Suprapubic skin (tissue), 4 donors: Measurements from ENCODE around the gene WASHC2C.
"Not testable (repeated sequence)": the region's sequence is repeated elsewhere in the genome, so short reads cannot be mapped to it uniquely, and the experiment has no call there.

Experiments used
- EP300 ChIP-seq: sonication (generic); formaldehyde crosslinking; IDR thresholded peaks from one replicate; pipeline ENCODE4 v1.6.1; 2017; ENCODE audit warnings: antibody characterized with exemption
- POLR2A ChIP-seq, 2 donors: fragments of 450-650 bp; IDR thresholded peaks; one replicate each; pipeline ENCODE4 v1.6.1; 2017; ENCODE audit warnings: antibody characterized with exemption in 2 of 2, mild to moderate bottlenecking in 2 of 2, moderate library complexity in 2 of 2
- POLR2AphosphoS5 ChIP-seq, 3 donors: sonication (generic); formaldehyde crosslinking; IDR thresholded peaks; one replicate each; pipeline ENCODE4 v1.6.1; 2017; ENCODE audit warnings: antibody characterized with exemption in 3 of 3
- TF ChIP-seq, protein P1 (sequence below), 2 donors: fragments of 200-600 bp in 1 of 2; fragments of 450-650 bp in 1 of 2; sonication (generic) in 1 of 2; IDR thresholded peaks; one replicate each; pipeline ENCODE4 v1.5.1; 2016 to 2019; ENCODE audit warnings: antibody characterized with exemption in 2 of 2, mild to moderate bottlenecking in 1 of 2, moderate library complexity in 1 of 2

GRCh38 chr10:45734449-45734848 is 7.4 kb downstream of the WASHC2C start:
- TF ChIP-seq, protein P1, sequence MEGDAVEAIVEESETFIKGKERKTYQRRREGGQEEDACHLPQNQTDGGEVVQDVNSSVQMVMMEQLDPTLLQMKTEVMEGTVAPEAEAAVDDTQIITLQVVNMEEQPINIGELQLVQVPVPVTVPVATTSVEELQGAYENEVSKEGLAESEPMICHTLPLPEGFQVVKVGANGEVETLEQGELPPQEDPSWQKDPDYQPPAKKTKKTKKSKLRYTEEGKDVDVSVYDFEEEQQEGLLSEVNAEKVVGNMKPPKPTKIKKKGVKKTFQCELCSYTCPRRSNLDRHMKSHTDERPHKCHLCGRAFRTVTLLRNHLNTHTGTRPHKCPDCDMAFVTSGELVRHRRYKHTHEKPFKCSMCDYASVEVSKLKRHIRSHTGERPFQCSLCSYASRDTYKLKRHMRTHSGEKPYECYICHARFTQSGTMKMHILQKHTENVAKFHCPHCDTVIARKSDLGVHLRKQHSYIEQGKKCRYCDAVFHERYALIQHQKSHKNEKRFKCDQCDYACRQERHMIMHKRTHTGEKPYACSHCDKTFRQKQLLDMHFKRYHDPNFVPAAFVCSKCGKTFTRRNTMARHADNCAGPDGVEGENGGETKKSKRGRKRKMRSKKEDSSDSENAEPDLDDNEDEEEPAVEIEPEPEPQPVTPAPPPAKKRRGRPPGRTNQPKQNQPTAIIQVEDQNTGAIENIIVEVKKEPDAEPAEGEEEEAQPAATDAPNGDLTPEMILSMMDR (IDR thresholded peaks at IDR 0.05): not testable (repeated sequence)
- not testable (repeated sequence) for TF ChIP-seq POLR2A (IDR thresholded peaks at IDR 0.05); POLR2AphosphoS5 (IDR thresholded peaks at IDR 0.05); EP300
